ENCODE results near the gene PTK7.

PTK7 gene

GRCh38 chr6:43070028-43070632 lies 6.0 kb upstream of the PTK7 start:
- DNase-seq (peak; percentile 54), ATAC-seq (ENCODE audit: insufficient read depth, low read depth) (peak; percentile 90)
- Histone ChIP-seq H4K20me1 (ENCODE audit: insufficient read depth, low read length) (no peaks in the 10 kb centered on the region), H3K4me1 (ENCODE audit: insufficient read depth, low read length) (0 out of 2 replicates have a peak, but pooled peaks cover 5% of the 10 kb centered on the region), H3K27ac (ENCODE audit: low read length) (0 out of 2 replicates have a peak overlapping the region, but pooled peaks have one; percentile 29), H3K79me2 (ENCODE audit: insufficient read depth, low read length) (no peaks in the 10 kb centered on the region), H3K36me3 (ENCODE audit: insufficient read depth, low read length) (peaks cover 24% of the 10 kb centered on the region), H3K27me3 (ENCODE audit: insufficient read depth, low read length, poor library complexity) (no peaks in the 10 kb centered on the region), H2AFZ (ENCODE audit: low read depth, low read length) (no peak overlapping the region), H3K9ac (ENCODE audit: low read depth, low read length) (no peak overlapping the region), H3K9me3 (ENCODE audit: insufficient read depth, low read length, severe bottlenecking) (no peaks in the 10 kb centered on the region), H3K4me3 (ENCODE audit: low read depth in 1 of 2, low read length in 2 of 2) (no peak overlapping the region), H3K4me2 (ENCODE audit: insufficient read depth, low read length) (no peak overlapping the region)
- TF ChIP-seq EZH2 (IDR thresholded peaks at IDR 0.05; ENCODE audit: borderline replicate concordance, low read depth, low read length, severe bottlenecking) (no peak), CTCF (IDR thresholded peaks at IDR 0.05; ENCODE audit: borderline replicate concordance, extremely low read depth, low read length, poor library complexity, severe bottlenecking) (peak; percentile 64)

- TF ChIP-seq CTCF (IDR thresholded peaks at IDR 0.05; ENCODE audit: borderline replicate concordance, extremely low read depth, low read length, poor library complexity, severe bottlenecking) (no peak), EZH2 (IDR thresholded peaks at IDR 0.05; ENCODE audit: borderline replicate concordance, low read depth, low read length, severe bottlenecking) (no peak)
- H3K9ac ChIP-seq (ENCODE audit: low read depth, low read length): peak overlapping the region; percentile 46
- peak overlapping the region; percentile 95 for H3K4me2 ChIP-seq (ENCODE audit: insufficient read depth, low read length)
- H3K27me3 ChIP-seq (ENCODE audit: insufficient read depth, low read length, poor library complexity): no peaks in the 10 kb centered on the region
- H3K9me3 ChIP-seq (ENCODE audit: insufficient read depth, low read length, severe bottlenecking): no peaks in the 10 kb centered on the region
- ATAC-seq (ENCODE audit: insufficient read depth, low read depth): no peak
- H3K27ac ChIP-seq (ENCODE audit: low read length): peak overlapping the region; percentile 65; the same call in 1 of the 2 replicates
- H3K79me2 ChIP-seq (ENCODE audit: insufficient read depth, low read length): peaks cover 35% of the 10 kb centered on the region
- peaks cover 23% of the 10 kb centered on the region for H3K4me1 ChIP-seq (ENCODE audit: insufficient read depth, low read length)
- H4K20me1 ChIP-seq (ENCODE audit: insufficient read depth, low read length): peaks cover 21% of the 10 kb centered on the region
- H2AFZ ChIP-seq (ENCODE audit: low read depth, low read length): peak overlapping the region; percentile 83; the same call in 1 of the 2 replicates
- DNase-seq: no peak
- peak overlapping the region in 1 of 2 experiments; percentile 60; a peak in 1 of 4 replicates for H3K4me3 ChIP-seq (ENCODE audit: low read depth in 1 of 2, low read length in 2 of 2)
- H3K36me3 ChIP-seq (ENCODE audit: insufficient read depth, low read length): peaks cover 14% of the 10 kb centered on the region
These were observed 1.1 kb upstream of the PTK7 start for GRCh38 chr6:43074847-43075669.

DNA sequence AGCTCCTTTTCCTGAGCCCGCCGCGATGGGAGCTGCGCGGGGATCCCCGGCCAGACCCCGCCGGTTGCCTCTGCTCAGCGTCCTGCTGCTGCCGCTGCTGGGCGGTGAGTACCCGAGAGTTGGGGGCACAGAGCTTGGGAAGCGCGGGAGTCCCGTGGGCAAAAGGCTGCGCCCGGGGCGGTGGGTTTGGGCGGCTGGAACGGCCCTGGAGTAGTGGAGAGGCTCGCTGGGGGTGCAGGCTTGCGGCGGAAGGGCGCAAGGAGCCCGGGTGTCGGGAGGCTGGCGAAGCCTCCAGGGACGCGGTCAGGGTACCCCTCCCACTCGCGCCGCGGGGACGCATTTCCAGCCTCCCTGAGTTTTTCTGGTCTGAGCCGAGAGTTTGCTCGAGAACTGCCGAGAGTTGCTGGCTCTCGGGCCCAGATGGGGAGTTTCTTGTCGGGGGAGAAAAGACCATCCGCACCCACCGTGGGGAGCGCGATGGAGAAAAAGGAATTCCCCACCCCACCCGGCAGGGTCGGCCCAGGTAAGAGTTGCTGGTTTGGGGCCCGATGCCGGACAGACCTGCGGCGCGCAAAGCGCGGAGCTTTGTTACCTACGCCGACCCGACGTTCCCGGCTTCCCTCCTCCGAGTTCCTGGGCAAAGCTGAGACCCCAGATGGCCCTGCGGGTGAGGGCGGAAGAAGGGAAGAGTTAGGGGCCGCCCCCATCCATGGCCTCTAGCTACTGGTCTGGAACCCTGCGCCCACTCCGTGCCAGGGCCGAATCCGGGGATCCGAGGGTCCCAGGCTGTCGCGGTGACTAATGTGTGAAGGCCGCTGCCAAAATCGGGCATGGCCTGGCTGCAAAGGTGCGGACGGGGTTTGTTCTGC lies 584 bp downstream of the PTK7 start:
- Histone ChIP-seq H3K27me3 (ENCODE audit: insufficient read depth, low read length, poor library complexity) (no peaks in the 10 kb centered on the region), H3K36me3 (ENCODE audit: insufficient read depth, low read length) (peaks cover 14% of the 10 kb centered on the region), H3K4me1 (ENCODE audit: insufficient read depth, low read length) (peaks cover 22% of the 10 kb centered on the region), H3K9ac (ENCODE audit: low read depth, low read length) (peak overlapping the region; percentile 99), H4K20me1 (ENCODE audit: insufficient read depth, low read length) (peaks cover 26% of the 10 kb centered on the region), H3K27ac (ENCODE audit: low read length) (peak overlapping the region; percentile 83), H3K4me2 (ENCODE audit: insufficient read depth, low read length) (peak overlapping the region; percentile 95), H3K79me2 (ENCODE audit: insufficient read depth, low read length) (peaks cover 47% of the 10 kb centered on the region), H2AFZ (ENCODE audit: low read depth, low read length) (peak overlapping the region; percentile 97), H3K9me3 (ENCODE audit: insufficient read depth, low read length, severe bottlenecking) (no peaks in the 10 kb centered on the region), H3K4me3 (ENCODE audit: low read depth in 1 of 2, low read length in 2 of 2) (peak overlapping the region; percentile 96 to 98)
- ATAC-seq (ENCODE audit: insufficient read depth, low read depth) (peak; percentile 35), DNase-seq (peak; percentile 41)
- TF ChIP-seq EZH2 (IDR thresholded peaks at IDR 0.05; ENCODE audit: borderline replicate concordance, low read depth, low read length, severe bottlenecking): no peak

All from DND-41 (cell line).